Mammary epithelial cell (primary cell): Measurements from ENCODE around the gene ADGRD1.

Experiments used
- EZH2 ChIP-seq: IDR thresholded peaks from 2 replicates; pipeline ENCODE4 v1.6.1; 2012; ENCODE audit warnings: low read length, inconsistent platforms, borderline replicate concordance
- TF ChIP-seq, protein P1 (sequence below), 2 donors: IDR thresholded peaks in 1 of 2; conservative IDR thresholded peaks in 1 of 2; 2 replicates each; pipeline ENCODE4 v1.5.1; 2011 to 2012; ENCODE audit warnings: inconsistent platforms in 2 of 2, low read length in 2 of 2, mild to moderate bottlenecking in 2 of 2, control low read depth in 1 of 2, low read depth in 1 of 2; ENCODE audit not compliant: insufficient read depth in 1 of 2; ENCODE audit errors: extremely low read depth in 1 of 2

GRCh38 chr12:131001493-131001892, 47.8 kb downstream of the ADGRD1 start:
- TF ChIP-seq, protein P1, sequence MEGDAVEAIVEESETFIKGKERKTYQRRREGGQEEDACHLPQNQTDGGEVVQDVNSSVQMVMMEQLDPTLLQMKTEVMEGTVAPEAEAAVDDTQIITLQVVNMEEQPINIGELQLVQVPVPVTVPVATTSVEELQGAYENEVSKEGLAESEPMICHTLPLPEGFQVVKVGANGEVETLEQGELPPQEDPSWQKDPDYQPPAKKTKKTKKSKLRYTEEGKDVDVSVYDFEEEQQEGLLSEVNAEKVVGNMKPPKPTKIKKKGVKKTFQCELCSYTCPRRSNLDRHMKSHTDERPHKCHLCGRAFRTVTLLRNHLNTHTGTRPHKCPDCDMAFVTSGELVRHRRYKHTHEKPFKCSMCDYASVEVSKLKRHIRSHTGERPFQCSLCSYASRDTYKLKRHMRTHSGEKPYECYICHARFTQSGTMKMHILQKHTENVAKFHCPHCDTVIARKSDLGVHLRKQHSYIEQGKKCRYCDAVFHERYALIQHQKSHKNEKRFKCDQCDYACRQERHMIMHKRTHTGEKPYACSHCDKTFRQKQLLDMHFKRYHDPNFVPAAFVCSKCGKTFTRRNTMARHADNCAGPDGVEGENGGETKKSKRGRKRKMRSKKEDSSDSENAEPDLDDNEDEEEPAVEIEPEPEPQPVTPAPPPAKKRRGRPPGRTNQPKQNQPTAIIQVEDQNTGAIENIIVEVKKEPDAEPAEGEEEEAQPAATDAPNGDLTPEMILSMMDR (conservative IDR thresholded peaks at IDR 0.05 in 1 of 2, IDR thresholded peaks at IDR 0.05 in 1 of 2; ENCODE audit: extremely low read depth in 1 of 2, insufficient read depth in 1 of 2, low read depth in 1 of 2, low read length in 2 of 2) = no peak
- no peak for TF ChIP-seq EZH2
